ENCODE results near the gene ZNF592. TPM values are rescaled to one million over a fixed set of nuclear protein-coding genes. Genes with fewer than 3 reads are reported as not detected.

Gene ZNF592
- total RNA-seq, 1 donor from 2014 or later: 19.0 TPM

DNA sequence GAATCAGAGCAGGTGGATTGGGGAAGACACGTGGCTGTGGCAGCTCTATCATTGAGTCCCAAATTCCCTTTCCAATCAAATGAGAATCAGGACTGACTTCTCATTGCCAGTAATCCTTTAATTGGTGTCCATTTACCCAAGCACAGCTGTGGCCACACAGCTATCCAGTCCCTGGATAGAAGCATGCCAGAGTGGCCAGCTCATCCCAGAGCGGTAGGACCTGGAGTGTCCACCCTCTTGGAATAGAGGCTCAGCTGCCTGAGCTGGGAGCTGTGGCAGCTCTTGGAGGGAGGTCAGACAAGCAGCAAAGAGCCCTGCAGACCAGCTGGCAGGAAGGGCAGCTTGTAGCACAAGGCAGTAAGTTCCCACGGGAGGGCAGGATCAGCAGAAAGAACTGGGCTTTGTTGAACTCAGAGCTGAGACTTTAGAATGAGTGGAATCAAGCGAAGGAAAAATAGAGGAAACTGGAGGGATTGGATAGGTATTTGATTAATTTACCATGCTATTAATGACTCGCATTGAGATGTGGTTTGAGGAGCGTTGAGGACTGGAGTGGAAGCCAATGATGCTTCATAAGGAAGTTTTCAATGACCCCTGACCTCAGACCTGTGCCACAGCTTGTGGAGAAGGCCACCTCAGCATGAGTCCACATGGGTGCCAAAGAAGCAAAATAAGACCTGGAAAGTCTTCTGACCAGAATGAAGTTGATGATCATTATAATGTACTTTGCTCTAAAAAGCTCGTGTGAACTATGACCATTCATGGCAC is 61.9 kb downstream of the ZNF592 start:
- Histone ChIP-seq H3K4me1 (peaks cover 10% of the 10 kb centered on the region), H3K4me3 (no peak overlapping the region), H3K27ac (replicated peaks) (peak overlapping the region; percentile 22), H3K36me3 (peaks cover 6% of the 10 kb centered on the region), H3K27me3 (ENCODE audit: low read depth) (no peaks in the 10 kb centered on the region), H3K9me3 (replicated peaks) (no peaks in the 10 kb centered on the region)
- TF ChIP-seq, protein P1, sequence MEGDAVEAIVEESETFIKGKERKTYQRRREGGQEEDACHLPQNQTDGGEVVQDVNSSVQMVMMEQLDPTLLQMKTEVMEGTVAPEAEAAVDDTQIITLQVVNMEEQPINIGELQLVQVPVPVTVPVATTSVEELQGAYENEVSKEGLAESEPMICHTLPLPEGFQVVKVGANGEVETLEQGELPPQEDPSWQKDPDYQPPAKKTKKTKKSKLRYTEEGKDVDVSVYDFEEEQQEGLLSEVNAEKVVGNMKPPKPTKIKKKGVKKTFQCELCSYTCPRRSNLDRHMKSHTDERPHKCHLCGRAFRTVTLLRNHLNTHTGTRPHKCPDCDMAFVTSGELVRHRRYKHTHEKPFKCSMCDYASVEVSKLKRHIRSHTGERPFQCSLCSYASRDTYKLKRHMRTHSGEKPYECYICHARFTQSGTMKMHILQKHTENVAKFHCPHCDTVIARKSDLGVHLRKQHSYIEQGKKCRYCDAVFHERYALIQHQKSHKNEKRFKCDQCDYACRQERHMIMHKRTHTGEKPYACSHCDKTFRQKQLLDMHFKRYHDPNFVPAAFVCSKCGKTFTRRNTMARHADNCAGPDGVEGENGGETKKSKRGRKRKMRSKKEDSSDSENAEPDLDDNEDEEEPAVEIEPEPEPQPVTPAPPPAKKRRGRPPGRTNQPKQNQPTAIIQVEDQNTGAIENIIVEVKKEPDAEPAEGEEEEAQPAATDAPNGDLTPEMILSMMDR (IDR thresholded peaks at IDR 0.05; ENCODE audit: borderline replicate concordance): no peak
- DNase-seq: no peak
- intact Hi-C loops (cut with micrococcal nuclease): no loop called here

DNA sequence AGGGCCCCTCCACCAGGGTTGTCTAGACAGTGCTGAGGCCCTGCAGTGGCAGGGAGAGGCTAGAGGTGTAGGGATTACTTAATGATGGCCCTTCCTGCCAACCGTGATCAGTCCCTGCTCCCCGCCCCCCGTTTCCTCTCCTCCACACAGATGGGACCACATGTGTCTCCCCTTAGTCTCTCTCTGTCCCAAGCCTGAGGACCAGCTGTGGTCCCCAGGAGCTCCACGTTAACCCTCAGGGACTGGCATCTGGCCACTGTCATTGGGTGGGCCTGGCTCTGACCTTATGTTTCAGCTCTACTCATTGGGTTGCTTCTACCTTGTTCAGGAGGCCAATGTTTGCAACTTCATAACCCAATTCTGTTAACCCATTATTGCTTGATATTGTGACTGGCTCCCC is 62.8 kb downstream of the ZNF592 start:
- intact Hi-C loops (cut with micrococcal nuclease): no loop called here

DNA sequence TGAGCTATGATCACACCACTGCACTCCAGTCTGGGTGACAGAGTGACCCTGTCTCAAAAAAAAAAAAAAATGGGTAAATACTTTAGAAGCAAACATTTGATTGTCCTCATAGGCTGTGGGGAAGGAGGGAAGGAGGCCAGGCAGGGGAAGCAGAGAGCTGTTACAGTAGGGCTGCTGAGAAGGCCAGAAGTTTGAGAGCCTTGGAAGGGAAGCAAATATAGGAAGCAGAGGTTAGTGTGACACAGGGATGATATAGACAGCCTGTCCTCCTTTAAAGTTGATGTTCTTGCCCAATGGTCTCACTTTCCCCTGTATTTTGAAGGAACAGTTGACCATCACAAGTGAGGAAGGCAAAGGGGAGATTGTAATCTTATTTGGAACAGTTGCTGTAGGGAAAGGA is 63.4 kb downstream of the ZNF592 start:
- intact Hi-C loops (cut with micrococcal nuclease): no loop called here
- TF ChIP-seq, protein P1 (IDR thresholded peaks at IDR 0.05; ENCODE audit: borderline replicate concordance): no peak
- Histone ChIP-seq H3K4me3 (no peak overlapping the region), H3K9me3 (replicated peaks) (no peaks in the 10 kb centered on the region), H3K27me3 (ENCODE audit: low read depth) (no peaks in the 10 kb centered on the region), H3K36me3 (no peaks in the 10 kb centered on the region), H3K4me1 (peaks cover 20% of the 10 kb centered on the region), H3K27ac (replicated peaks) (no peak overlapping the region)
- no peak for DNase-seq

More for the DNA sequence above, 62.8 kb downstream of the ZNF592 start:
- no peak for DNase-seq
- Histone ChIP-seq H3K4me3 (no peak overlapping the region), H3K9me3 (replicated peaks) (no peaks in the 10 kb centered on the region), H3K36me3 (no peaks in the 10 kb centered on the region), H3K27ac (replicated peaks) (no peak overlapping the region), H3K27me3 (ENCODE audit: low read depth) (no peaks in the 10 kb centered on the region), H3K4me1 (peaks cover 13% of the 10 kb centered on the region)
- TF ChIP-seq, protein P1 (IDR thresholded peaks at IDR 0.05; ENCODE audit: borderline replicate concordance): no peak

DNA sequence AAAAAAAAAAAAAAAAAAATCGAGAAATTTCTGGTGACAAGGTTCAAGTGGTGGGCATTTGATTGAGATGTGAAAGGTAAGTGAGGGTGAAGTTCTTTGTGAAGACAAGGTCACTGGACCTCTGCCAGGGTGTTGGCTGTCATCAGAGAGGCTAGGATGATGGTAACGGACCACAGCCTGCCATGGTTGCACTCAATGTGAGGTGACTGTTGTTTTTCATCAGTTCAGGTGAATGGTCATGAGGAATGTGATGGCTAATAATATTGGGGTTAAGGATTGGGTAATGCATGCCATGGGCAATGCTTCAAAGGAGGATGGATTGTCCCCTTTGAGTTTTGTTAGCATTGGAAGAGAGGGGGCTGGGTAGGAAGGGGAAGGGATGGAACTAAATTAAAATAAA is 64.5 kb downstream of the ZNF592 start:
- intact Hi-C loops (cut with micrococcal nuclease): no loop called here
- Histone ChIP-seq H3K4me1 (peaks cover 28% of the 10 kb centered on the region), H3K9me3 (replicated peaks) (no peaks in the 10 kb centered on the region), H3K4me3 (no peak overlapping the region), H3K27ac (replicated peaks) (no peak overlapping the region), H3K36me3 (no peaks in the 10 kb centered on the region), H3K27me3 (ENCODE audit: low read depth) (no peaks in the 10 kb centered on the region)
- TF ChIP-seq, protein P1 (IDR thresholded peaks at IDR 0.05; ENCODE audit: borderline replicate concordance): no peak
- no peak for DNase-seq

DNA sequence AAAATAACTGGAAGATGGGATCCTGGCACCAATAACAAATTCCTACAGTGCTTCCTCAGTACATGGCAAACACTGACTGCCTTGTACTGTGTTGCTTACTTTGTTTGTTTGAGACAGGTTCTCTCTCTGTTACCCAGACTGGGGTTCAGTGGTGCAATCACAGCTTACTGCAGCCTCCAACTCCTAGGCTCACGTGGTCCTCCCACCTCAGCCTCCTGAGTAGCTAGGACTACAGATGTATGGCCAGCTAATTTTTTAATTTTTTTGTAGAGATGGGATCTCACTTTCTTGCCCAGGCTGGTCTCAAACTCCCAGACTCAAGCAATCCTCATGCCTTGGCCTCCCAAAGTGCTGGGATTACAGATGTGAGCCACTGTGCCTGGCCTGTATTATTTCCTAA is 65.0 kb downstream of the ZNF592 start:
- TF ChIP-seq, protein P1 (IDR thresholded peaks at IDR 0.05; ENCODE audit: borderline replicate concordance): no peak
- Histone ChIP-seq H3K4me1 (peaks cover 34% of the 10 kb centered on the region), H3K4me3 (no peak overlapping the region), H3K27ac (replicated peaks) (no peak overlapping the region), H3K27me3 (ENCODE audit: low read depth) (no peaks in the 10 kb centered on the region), H3K9me3 (replicated peaks) (no peaks in the 10 kb centered on the region), H3K36me3 (no peaks in the 10 kb centered on the region)
- DNase-seq: no peak
- intact Hi-C loops (cut with micrococcal nuclease): no loop called here

Data from left ventricle myocardium inferior (tissue), 1 donor.